GM15510 (cell line): ENCODE data around the gene STRBP.

Experiments
- POLR2A ChIP-seq: IDR thresholded peaks from 3 replicates; pipeline ENCODE4 v1.6.1; 2011; ENCODE audit warnings: borderline replicate concordance; ENCODE audit not compliant: insufficient read length; ENCODE audit errors: extremely low read depth

The STRBP gene

GRCh38 chr9:123268465-123269259, at the start of gene STRBP:
TSS of gene STRBP (minus strand) at chr9:123268586. CDS start at chr9:123184134, 84,452 bp downstream.
- peak; percentile 82 for TF ChIP-seq POLR2A

- TF ChIP-seq POLR2A: no peak
Measured at GRCh38 chr9:123316053-123316718, 47.8 kb upstream of the STRBP start.

- no peak for TF ChIP-seq POLR2A
Measured at GRCh38 chr9:123315635-123316034, 47.2 kb upstream of the STRBP start.

- TF ChIP-seq POLR2A: no peak
Measured at GRCh38 chr9:123314617-123315016, 46.2 kb upstream of the STRBP start.

GRCh38 chr9:123312306-123312877, 44.0 kb upstream of the STRBP start:
- TF ChIP-seq POLR2A: no peak

GRCh38 chr9:123311250-123311752, 42.9 kb upstream of the STRBP start:
- no peak for TF ChIP-seq POLR2A

GRCh38 chr9:123310551-123311249, 42.3 kb upstream of the STRBP start:
- no peak for TF ChIP-seq POLR2A

GRCh38 chr9:123309611-123310010, 41.2 kb upstream of the STRBP start:
- no peak for TF ChIP-seq POLR2A

- no peak for TF ChIP-seq POLR2A
Measured at GRCh38 chr9:123305879-123306278, 37.5 kb upstream of the STRBP start.

GRCh38 chr9:123304340-123304691, 35.9 kb upstream of the STRBP start:
- TF ChIP-seq POLR2A: no peak

GRCh38 chr9:123302348-123303214, 34.2 kb upstream of the STRBP start:
- TF ChIP-seq POLR2A: no peak

- no peak for TF ChIP-seq POLR2A
Measured at GRCh38 chr9:123300554-123300953, 32.2 kb upstream of the STRBP start.

- no peak for TF ChIP-seq POLR2A
Measured at GRCh38 chr9:123299558-123300126, 31.3 kb upstream of the STRBP start.

GRCh38 chr9:123296174-123296573, 27.8 kb upstream of the STRBP start:
- TF ChIP-seq POLR2A: no peak
